Activated T-cell treated with anti-CD3 and anti-CD28 coated beads, Interleukin-2, amount 50 U/mL, for 48 hours (primary cell): Measurements from ENCODE around the gene TRIM51G.
"Not testable (repeated sequence)": the region's sequence is repeated elsewhere in the genome, so short reads cannot be mapped to it uniquely, and the experiment has no call there.

Experiments
- DNase-seq, 2 experiments: peaks; one replicate each; pipeline ENCODE4 v3.0.0-alpha.2; 2020

The TRIM51G gene, protein sequence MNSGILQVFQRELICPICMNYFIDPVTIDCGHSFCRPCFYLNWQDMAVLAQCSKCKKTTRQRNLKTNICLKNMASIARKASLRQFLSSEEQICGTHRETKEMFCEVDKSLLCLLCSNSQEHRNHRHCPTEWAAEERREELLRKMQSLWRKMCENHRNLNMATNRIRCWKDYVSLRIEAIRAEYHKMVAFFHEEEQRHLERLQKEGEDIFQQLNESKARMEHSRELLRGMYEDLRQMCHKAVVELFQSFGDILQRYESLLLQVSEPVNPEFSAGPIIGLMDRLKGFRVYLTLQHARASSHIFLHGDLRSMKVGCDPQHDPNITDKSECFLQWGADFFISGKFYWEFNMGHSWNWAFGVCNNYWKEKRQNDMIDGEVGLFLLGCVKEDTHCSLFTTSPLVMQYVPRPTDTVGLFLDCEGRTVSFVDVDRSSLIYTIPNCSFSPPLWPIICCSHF

DNA sequence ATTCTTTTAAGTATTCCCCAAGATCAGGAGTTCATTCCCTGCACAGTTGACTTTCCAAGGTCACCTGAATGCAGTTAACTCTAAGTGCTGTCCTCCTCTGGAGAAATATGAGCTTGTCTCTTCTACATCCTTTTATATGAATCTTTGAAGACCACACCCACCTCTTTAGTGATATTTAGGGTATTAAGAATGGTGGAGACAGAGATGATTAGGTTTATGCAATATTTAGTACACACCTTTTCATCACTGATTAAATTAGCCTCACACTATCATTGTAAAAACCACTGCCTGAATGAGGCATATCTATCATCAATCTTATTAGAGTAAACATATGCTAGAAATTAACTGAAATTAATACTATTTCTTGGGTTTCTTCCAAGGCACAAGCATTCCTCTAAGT is at the start of gene TRIM51G:
Gene TRIM51G, minus strand, starts transcription at position 101 of the 400 bp plus-strand sequence. CDS start 2,190 bp downstream, outside the sequence.
- DNase-seq = not testable (repeated sequence)

DNA sequence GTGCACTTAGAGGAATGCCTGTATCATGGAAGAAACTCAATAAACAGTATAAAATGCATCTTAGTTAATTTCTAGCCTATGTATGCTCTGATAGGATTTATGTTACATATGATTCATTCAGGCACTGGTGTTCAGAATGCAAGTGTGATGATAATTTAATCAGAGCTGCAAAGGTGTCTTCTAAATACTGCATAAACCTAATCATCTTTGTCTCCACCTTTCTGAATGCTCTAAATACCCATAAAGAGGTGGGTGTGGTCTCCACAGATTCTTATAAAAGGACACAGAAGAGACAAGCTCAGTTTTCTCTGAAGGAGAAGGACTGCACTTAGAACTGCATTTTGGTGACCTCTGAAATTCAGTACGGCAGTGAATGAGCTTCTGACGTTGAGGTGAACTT is 44.8 kb upstream of the TRIM51G start, which contains the start of gene TRIM49B:
Gene TRIM49B, plus strand, starts transcription at position 301 of the 400 bp plus-strand sequence. CDS start 2,777 bp downstream, outside the sequence.
- not testable (repeated sequence) for DNase-seq

DNA sequence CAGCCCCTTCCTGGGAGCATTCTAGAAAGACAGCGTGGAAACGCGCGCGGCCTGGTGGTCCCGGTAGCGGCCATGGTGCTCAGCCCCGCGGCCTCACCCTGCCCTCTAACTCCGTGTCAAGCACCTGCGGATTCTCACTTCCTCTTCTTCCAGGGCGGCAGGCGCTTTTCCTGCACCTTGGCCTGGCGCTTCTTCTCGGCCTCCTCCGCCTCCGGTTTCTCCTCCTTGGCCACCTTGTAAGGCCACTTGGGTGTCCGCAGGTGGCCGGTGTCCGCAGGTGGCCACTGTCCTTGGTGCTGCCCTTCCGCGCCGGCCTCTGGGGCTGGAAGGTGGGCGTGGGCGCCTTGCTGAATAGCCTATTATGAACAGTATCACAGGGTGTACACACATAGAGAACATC is 15.1 kb downstream of the TRIM51G start:
- DNase-seq = not testable (repeated sequence)

DNA sequence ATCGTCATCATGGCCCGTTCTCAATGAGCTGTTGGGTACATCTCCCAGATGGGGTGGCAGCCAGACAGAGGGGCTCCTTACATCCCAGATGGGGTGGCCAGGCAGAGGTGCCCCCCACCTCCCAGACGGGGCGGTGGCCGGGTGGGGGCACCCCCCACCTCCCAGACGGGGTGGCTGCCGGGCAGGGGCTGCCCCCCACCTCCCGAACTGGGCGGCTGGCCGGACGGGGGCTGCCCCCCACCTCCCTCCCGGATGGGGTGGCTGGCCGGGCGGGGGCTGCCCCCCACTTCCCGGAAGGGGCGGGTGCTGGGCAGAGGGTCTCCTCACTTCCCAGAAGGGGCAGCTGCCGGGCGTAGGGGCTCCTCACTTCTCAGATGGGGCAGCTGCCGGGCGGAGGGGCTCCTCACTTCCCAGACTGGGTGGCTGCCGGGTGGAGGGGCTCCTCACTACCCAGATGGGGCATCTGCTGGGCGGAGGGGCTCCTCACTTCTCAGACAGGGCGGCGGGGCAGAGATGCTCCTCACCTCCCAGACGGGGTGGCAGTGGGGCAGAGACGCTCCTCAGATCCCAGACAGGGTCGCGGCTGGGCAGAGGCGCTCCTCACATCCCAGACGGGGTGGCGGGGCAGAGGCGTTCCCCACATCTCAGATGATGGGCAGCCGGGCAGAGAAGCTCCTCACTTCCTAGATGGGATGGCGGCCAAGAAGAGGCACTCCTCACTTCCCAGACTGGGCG is 28.2 kb downstream of the TRIM51G start:
- DNase-seq = not testable (repeated sequence)

DNA sequence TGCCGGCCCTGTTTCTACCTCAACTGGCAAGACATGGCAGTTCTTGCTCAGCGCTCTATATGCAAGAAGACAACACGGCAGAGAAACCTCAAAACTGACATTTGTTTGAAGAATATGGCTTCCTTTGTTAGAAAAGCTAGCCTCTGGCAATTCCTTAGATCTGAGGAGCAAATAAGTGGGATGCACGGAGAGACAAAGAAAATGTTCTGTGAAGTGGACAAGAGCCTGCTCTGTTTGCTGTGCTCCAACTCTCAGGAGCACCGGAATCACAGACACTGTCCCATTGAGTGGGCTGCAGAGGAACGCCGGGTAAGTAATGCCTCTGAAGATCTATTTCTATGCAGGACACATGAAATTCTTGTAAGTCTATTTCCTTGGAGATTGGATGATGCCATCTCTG is 37.9 kb downstream of the TRIM51G start:
- DNase-seq = not testable (repeated sequence)
